Measurements from ENCODE around the gene HOXC9.
A peak's percentile ranks its signal among the peaks of the same experiment; 100 is the strongest.

Gene HOXC9

DNA sequence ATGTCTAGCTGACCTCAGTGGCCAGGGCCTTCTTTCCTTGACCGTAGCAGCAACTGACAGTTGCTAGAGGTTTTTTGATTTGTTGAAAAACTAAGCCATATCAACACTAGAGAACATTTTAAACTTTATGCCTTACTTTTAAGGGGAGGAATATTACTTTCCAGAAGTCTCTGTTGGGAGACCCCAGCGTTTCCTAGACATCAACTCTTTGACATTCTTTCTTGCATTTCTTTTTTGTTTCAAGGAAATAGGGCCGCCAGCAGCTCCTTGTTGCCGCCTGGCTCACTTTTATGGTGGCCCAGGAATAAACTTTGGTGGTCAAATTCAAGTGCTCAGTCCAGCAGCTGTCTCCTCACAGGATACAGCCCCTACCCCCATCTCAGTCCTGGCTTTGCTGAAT, 29.5 kb upstream of the HOXC9 start:
- H3K4me3 ChIP-seq (ENCODE audit: low read depth, low read length) = no peak overlapping the region
- no peak for DNase-seq (ENCODE audit: low read depth)
- TF ChIP-seq MYC (IDR thresholded peaks at IDR 0.05; ENCODE audit: low read depth, low read length) = no peak
- TF ChIP-seq CTCF (IDR thresholded peaks at IDR 0.05; ENCODE audit: low read depth, low read length) = no peak
- TF ChIP-seq, protein P1, sequence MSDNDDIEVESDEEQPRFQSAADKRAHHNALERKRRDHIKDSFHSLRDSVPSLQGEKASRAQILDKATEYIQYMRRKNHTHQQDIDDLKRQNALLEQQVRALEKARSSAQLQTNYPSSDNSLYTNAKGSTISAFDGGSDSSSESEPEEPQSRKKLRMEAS (IDR thresholded peaks at IDR 0.05; ENCODE audit: low read depth, low read length) = no peak
- TF ChIP-seq POLR2A (IDR thresholded peaks at IDR 0.05; ENCODE audit: extremely low read depth, insufficient read length) = no peak

GRCh38 chr12:53971129-53971528, 28.8 kb upstream of the HOXC9 start:
- TF ChIP-seq CTCF (IDR thresholded peaks at IDR 0.05; ENCODE audit: low read depth, low read length) (no peak), POLR2A (IDR thresholded peaks at IDR 0.05; ENCODE audit: extremely low read depth, insufficient read length) (no peak), MYC (IDR thresholded peaks at IDR 0.05; ENCODE audit: low read depth, low read length) (no peak)
- TF ChIP-seq, protein P1 (IDR thresholded peaks at IDR 0.05; ENCODE audit: low read depth, low read length) = no peak
- no peak for DNase-seq (ENCODE audit: low read depth)
- H3K4me3 ChIP-seq (ENCODE audit: low read depth, low read length) = no peak overlapping the region

GRCh38 chr12:53971686-53972085, 28.3 kb upstream of the HOXC9 start:
- no peak overlapping the region for H3K4me3 ChIP-seq (ENCODE audit: low read depth, low read length)
- DNase-seq (ENCODE audit: low read depth) = no peak
- TF ChIP-seq CTCF (IDR thresholded peaks at IDR 0.05; ENCODE audit: low read depth, low read length) = no peak
- no peak for TF ChIP-seq MYC (IDR thresholded peaks at IDR 0.05; ENCODE audit: low read depth, low read length)
- TF ChIP-seq, protein P1 (IDR thresholded peaks at IDR 0.05; ENCODE audit: low read depth, low read length) = no peak
- no peak for TF ChIP-seq POLR2A (IDR thresholded peaks at IDR 0.05; ENCODE audit: extremely low read depth, insufficient read length)

GRCh38 chr12:53972152-53972702, 27.7 kb upstream of the HOXC9 start:
- TF ChIP-seq, protein P1 (IDR thresholded peaks at IDR 0.05; ENCODE audit: low read depth, low read length) = no peak
- TF ChIP-seq CTCF (IDR thresholded peaks at IDR 0.05; ENCODE audit: low read depth, low read length) (no peak), MYC (IDR thresholded peaks at IDR 0.05; ENCODE audit: low read depth, low read length) (no peak), POLR2A (IDR thresholded peaks at IDR 0.05; ENCODE audit: extremely low read depth, insufficient read length) (no peak)
- no peak overlapping the region for H3K4me3 ChIP-seq (ENCODE audit: low read depth, low read length)
- DNase-seq (ENCODE audit: low read depth) = no peak

DNA sequence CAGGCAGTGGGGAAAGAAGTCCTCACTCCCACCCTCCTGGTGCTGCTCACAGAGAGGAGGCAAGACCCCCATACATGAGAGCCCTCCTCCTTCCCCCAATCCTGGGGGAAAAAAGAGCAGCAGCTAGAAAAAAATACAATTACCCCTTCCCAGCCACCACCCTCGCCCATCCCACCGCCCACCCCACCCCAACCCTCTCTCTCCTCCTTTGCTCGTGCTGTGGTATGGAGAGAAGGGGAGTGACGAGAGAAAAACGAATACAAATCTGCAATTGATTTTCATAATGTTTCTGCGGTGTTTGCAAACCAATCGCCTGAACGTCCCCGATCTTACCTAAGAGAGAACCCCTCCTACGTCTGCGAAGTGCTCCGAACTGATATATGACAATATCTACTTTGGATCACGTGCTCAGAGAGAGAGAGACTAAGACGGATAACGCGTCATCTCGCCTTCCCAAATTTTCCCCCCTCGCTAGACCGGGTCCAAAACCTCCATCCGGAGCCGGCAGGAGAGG, 27.2 kb upstream of the HOXC9 start, which contains the start of gene HOXC11:
TSS of gene HOXC11 (plus strand) at position 405 of the 514 bp plus-strand sequence. CDS start 116 bp downstream, outside the sequence.
- peak within 1 kb of the TSS; percentile 66 for H3K4me3 ChIP-seq (ENCODE audit: low read depth, low read length)
- no peak for TF ChIP-seq MYC (IDR thresholded peaks at IDR 0.05; ENCODE audit: low read depth, low read length)
- TF ChIP-seq, protein P1 (IDR thresholded peaks at IDR 0.05; ENCODE audit: low read depth, low read length) = no peak
- no peak for TF ChIP-seq POLR2A (IDR thresholded peaks at IDR 0.05; ENCODE audit: extremely low read depth, insufficient read length)
- TF ChIP-seq CTCF (IDR thresholded peaks at IDR 0.05; ENCODE audit: low read depth, low read length) = no peak
- no peak for DNase-seq (ENCODE audit: low read depth)
